Activated T-helper 2 cell treated with anti-CD3 and anti-CD28 coated beads, Interferon-gamma antibody, Interleukin-2, Interleukin-4, amounts not matched to agents 10 μg/mL and 5 μg/mL and 100 μg/mL, durations not matched to agents 14 hours and 24 hours and 36 hours (primary cell): ENCODE results near the gene ANKS1B. TPM values are rescaled to one million over a fixed set of nuclear protein-coding genes. Genes with fewer than 3 reads are reported as not detected.
"Not testable (repeated sequence)": the region's sequence is repeated elsewhere in the genome, so short reads cannot be mapped to it uniquely, and the experiment has no call there.

ENCODE experiments used
- DNase-seq: peaks from one replicate; pipeline ENCODE4 v3.0.0; 2021; ENCODE audit warnings: low spot score
- H3K27ac Mint-ChIP-seq: one replicate; pipeline ENCODE4 v1.8.0; 2021; ENCODE audit warnings: mixed read lengths
- H3K27me3 Mint-ChIP-seq: one replicate; pipeline ENCODE4 v1.8.0; 2021; ENCODE audit warnings: low read depth, mixed read lengths
- H3K36me3 Mint-ChIP-seq: one replicate; pipeline ENCODE4 v1.8.0; 2021; ENCODE audit warnings: low read depth, mixed read lengths
- H3K4me1 Mint-ChIP-seq: one replicate; pipeline ENCODE4 v1.8.0; 2021; ENCODE audit warnings: low read depth, mixed read lengths
- H3K4me3 Mint-ChIP-seq: one replicate; pipeline ENCODE4 v1.8.0; 2021; ENCODE audit warnings: low read depth, mild to moderate bottlenecking, moderate library complexity, mixed read lengths
- H3K9me3 Mint-ChIP-seq: one replicate; pipeline ENCODE4 v1.8.0; 2021; ENCODE audit warnings: mixed read lengths
- intact Hi-C: fragments of 100-400 bp; cut with micrococcal nuclease; formaldehyde crosslinking; loops from one replicate; pipeline ENCODE4 v1.15.1; 2023
- total RNA-seq: library from RNA; stranded (reverse); gene quantifications from 2 replicates; pipeline ENCODE4 v1.2.3, GENCODE V29; 2022

The ANKS1B gene
- total RNA-seq, 1 donor from 2014 or later = 1.0 TPM

GRCh38 chr12:99054601-99055128 lies 930.1 kb downstream of the ANKS1B start:
- no peak for DNase-seq
- Mint-ChIP-seq H3K27ac (no peak overlapping the region), H3K4me3 (no peak overlapping the region), H3K4me1 (no peaks in the 10 kb centered on the region), H3K9me3 (no peaks in the 10 kb centered on the region), H3K36me3 (no peaks in the 10 kb centered on the region), H3K27me3 (no peaks in the 10 kb centered on the region)
- intact Hi-C loops = no loop called here

GRCh38 chr12:99053616-99054362 lies 930.9 kb downstream of the ANKS1B start:
- Mint-ChIP-seq H3K36me3 (no peaks in the 10 kb centered on the region), H3K4me3 (no peak overlapping the region), H3K9me3 (no peaks in the 10 kb centered on the region), H3K4me1 (no peaks in the 10 kb centered on the region), H3K27me3 (no peaks in the 10 kb centered on the region), H3K27ac (no peak overlapping the region)
- intact Hi-C loops = no loop called here
- DNase-seq = no peak

GRCh38 chr12:99049774-99050173 lies 935.0 kb downstream of the ANKS1B start:
- peaks cover 7% of the 10 kb centered on the region for H3K9me3 Mint-ChIP-seq
- no peaks in the 10 kb centered on the region for H3K4me1 Mint-ChIP-seq
- intact Hi-C loops = loop anchor here (10.0 kb wide), 1 partner anchor 1505 kb away; no protein-coding TSS in a partner anchor
- no peaks in the 10 kb centered on the region for H3K36me3 Mint-ChIP-seq
- no peak overlapping the region for H3K4me3 Mint-ChIP-seq
- H3K27ac Mint-ChIP-seq = no peak overlapping the region
- no peaks in the 10 kb centered on the region for H3K27me3 Mint-ChIP-seq
- DNase-seq = no peak

- Mint-ChIP-seq H3K36me3 (no peaks in the 10 kb centered on the region), H3K4me3 (no peak overlapping the region), H3K27ac (no peak overlapping the region), H3K4me1 (no peaks in the 10 kb centered on the region), H3K27me3 (no peaks in the 10 kb centered on the region), H3K9me3 (peaks cover 7% of the 10 kb centered on the region)
- DNase-seq = no peak
- intact Hi-C loops = loop anchor here (10.0 kb wide), 1 partner anchor 1510 kb away; no protein-coding TSS in a partner anchor
These were observed 939.6 kb downstream of the ANKS1B start for GRCh38 chr12:99045158-99045557.

GRCh38 chr12:99043319-99043914 lies 941.3 kb downstream of the ANKS1B start:
- Mint-ChIP-seq H3K27ac (no peak overlapping the region), H3K36me3 (no peaks in the 10 kb centered on the region), H3K9me3 (peaks cover 7% of the 10 kb centered on the region), H3K27me3 (no peaks in the 10 kb centered on the region), H3K4me3 (no peak overlapping the region), H3K4me1 (no peaks in the 10 kb centered on the region)
- intact Hi-C loops = loop anchor here (1.0 to 10.0 kb wide), 3 partner anchors 577 to 1511 kb away; no protein-coding TSS in a partner anchor
- no peak for DNase-seq

GRCh38 chr12:99042226-99042625 lies 942.5 kb downstream of the ANKS1B start:
- Mint-ChIP-seq H3K4me1 (no peaks in the 10 kb centered on the region), H3K36me3 (no peaks in the 10 kb centered on the region), H3K27me3 (no peaks in the 10 kb centered on the region), H3K9me3 (peaks cover 4% of the 10 kb centered on the region), H3K4me3 (no peak overlapping the region), H3K27ac (no peak overlapping the region)
- no peak for DNase-seq
- intact Hi-C loops = loop anchor here (2.0 to 10.0 kb wide), 2 partner anchors 727 to 1513 kb away; no protein-coding TSS in a partner anchor

- no peaks in the 10 kb centered on the region for H3K27me3 Mint-ChIP-seq
- no peak overlapping the region for H3K4me3 Mint-ChIP-seq
- H3K36me3 Mint-ChIP-seq = no peaks in the 10 kb centered on the region
- H3K9me3 Mint-ChIP-seq = no peaks in the 10 kb centered on the region
- intact Hi-C loops = loop anchor here (10.0 kb wide), 1 partner anchor 1515 kb away; no protein-coding TSS in a partner anchor
- no peak overlapping the region for H3K27ac Mint-ChIP-seq
- H3K4me1 Mint-ChIP-seq = no peaks in the 10 kb centered on the region
- DNase-seq = no peak
These were observed 945.2 kb downstream of the ANKS1B start for GRCh38 chr12:99039367-99040120.

- Mint-ChIP-seq H3K36me3 (no peaks in the 10 kb centered on the region), H3K27ac (no peak overlapping the region), H3K4me1 (no peaks in the 10 kb centered on the region), H3K9me3 (no peaks in the 10 kb centered on the region), H3K27me3 (no peaks in the 10 kb centered on the region), H3K4me3 (no peak overlapping the region)
- DNase-seq = no peak
- intact Hi-C loops = no loop called here
These were observed 948.2 kb downstream of the ANKS1B start for GRCh38 chr12:99036566-99036965.

GRCh38 chr12:99035803-99036202 lies 948.9 kb downstream of the ANKS1B start:
- Mint-ChIP-seq H3K4me3 (no peak overlapping the region), H3K36me3 (no peaks in the 10 kb centered on the region), H3K27me3 (no peaks in the 10 kb centered on the region), H3K9me3 (no peaks in the 10 kb centered on the region), H3K27ac (no peak overlapping the region), H3K4me1 (no peaks in the 10 kb centered on the region)
- intact Hi-C loops = no loop called here
- no peak for DNase-seq

GRCh38 chr12:99034201-99034600 lies 950.5 kb downstream of the ANKS1B start:
- H3K27me3 Mint-ChIP-seq, DNase-seq, H3K4me1 Mint-ChIP-seq, H3K9me3 Mint-ChIP-seq, H3K27ac Mint-ChIP-seq, H3K4me3 Mint-ChIP-seq, H3K36me3 Mint-ChIP-seq, intact Hi-C loops: not testable (repeated sequence)

GRCh38 chr12:99029511-99030271 lies 955.0 kb downstream of the ANKS1B start:
- Mint-ChIP-seq H3K4me3 (no peak overlapping the region), H3K36me3 (no peaks in the 10 kb centered on the region), H3K4me1 (no peaks in the 10 kb centered on the region), H3K9me3 (no peaks in the 10 kb centered on the region), H3K27me3 (peaks cover 2% of the 10 kb centered on the region), H3K27ac (no peak overlapping the region)
- DNase-seq = no peak
- intact Hi-C loops = no loop called here

- Mint-ChIP-seq H3K4me1 (no peaks in the 10 kb centered on the region), H3K27ac (no peak overlapping the region), H3K9me3 (no peaks in the 10 kb centered on the region), H3K4me3 (no peak overlapping the region), H3K27me3 (peaks cover 3% of the 10 kb centered on the region), H3K36me3 (no peaks in the 10 kb centered on the region)
- intact Hi-C loops = no loop called here
- no peak for DNase-seq
These were observed 957.3 kb downstream of the ANKS1B start for GRCh38 chr12:99027461-99027860.
